H9 (cell line): ENCODE data around the gene TSC1. TPM values are rescaled to one million over a fixed set of nuclear protein-coding genes. Genes with fewer than 3 reads are reported as not detected.

Source experiments
- DNase-seq: peaks from one replicate; pipeline ENCODE4 v3.0.0-alpha.2; 2017
- H2AFZ ChIP-seq: one replicate; pipeline ENCODE4 v1.6.1; 2013; ENCODE audit warnings: mild to moderate bottlenecking, low read length, control low read depth, moderate library complexity
- H2AK5ac ChIP-seq: 2 replicates; pipeline ENCODE4 v1.6.1; 2013; ENCODE audit warnings: low read length, control low read depth, mixed read lengths; ENCODE audit not compliant: insufficient read length
- H2BK120ac ChIP-seq: one replicate; pipeline ENCODE4 v1.6.1; 2013; ENCODE audit warnings: low read depth, mild to moderate bottlenecking, low read length, control low read depth, inconsistent platforms; ENCODE audit not compliant: poor library complexity, severe bottlenecking
- H2BK12ac ChIP-seq: 2 replicates; pipeline ENCODE4 v1.6.1; 2013; ENCODE audit warnings: low read length, control low read depth, mixed read lengths, low read depth; ENCODE audit not compliant: insufficient read length
- H2BK15ac ChIP-seq: 2 replicates; pipeline ENCODE4 v1.6.1; 2013; ENCODE audit warnings: low read depth, low read length, control low read depth
- H2BK20ac ChIP-seq: one replicate; pipeline ENCODE4 v1.6.1; 2013; ENCODE audit warnings: low read depth, mild to moderate bottlenecking, low read length, control low read depth, inconsistent platforms; ENCODE audit not compliant: poor library complexity, severe bottlenecking
- H2BK5ac ChIP-seq: 2 replicates; pipeline ENCODE4 v1.6.1; 2013; ENCODE audit warnings: low read length, control low read depth, mixed read lengths; ENCODE audit not compliant: insufficient read length
- H3K14ac ChIP-seq: 2 replicates; pipeline ENCODE4 v1.6.1; 2013; ENCODE audit warnings: low read length, control low read depth; ENCODE audit not compliant: insufficient read depth
- H3K18ac ChIP-seq: 2 replicates; pipeline ENCODE4 v1.6.1; 2013; ENCODE audit warnings: low read depth, mild to moderate bottlenecking, mixed read lengths, low read length, control low read depth; ENCODE audit not compliant: insufficient read length
- H3K23ac ChIP-seq: 2 replicates; pipeline ENCODE4 v1.6.1; 2013; ENCODE audit warnings: low read length, control low read depth, mixed read lengths, low read depth; ENCODE audit not compliant: insufficient read length
- H3K23me2 ChIP-seq: 2 replicates; pipeline ENCODE4 v1.6.1; 2013; ENCODE audit warnings: low read depth, mild to moderate bottlenecking, mixed read lengths, low read length, control low read depth; ENCODE audit not compliant: insufficient read length, poor library complexity, severe bottlenecking
- H3K27ac ChIP-seq: 2 replicates; pipeline ENCODE4 v1.5.1; 2013; ENCODE audit warnings: low read length, control low read depth, mixed read lengths, low read depth; ENCODE audit not compliant: insufficient read length
- H3K27me3 ChIP-seq: 2 replicates; pipeline ENCODE4 v1.6.1; 2013; ENCODE audit warnings: low read length, control low read depth, inconsistent platforms; ENCODE audit not compliant: insufficient read depth
- H3K4ac ChIP-seq: 2 replicates; pipeline ENCODE4 v1.6.1; 2013; ENCODE audit warnings: low read depth, mild to moderate bottlenecking, control low read depth, inconsistent platforms, low read length, moderate library complexity
- H3K4me1 ChIP-seq: 2 replicates; pipeline ENCODE4 v1.6.1; 2013; ENCODE audit warnings: low read length, control low read depth, inconsistent platforms; ENCODE audit not compliant: insufficient read depth
- H3K4me2 ChIP-seq: 2 replicates; pipeline ENCODE4 v1.6.1; 2013; ENCODE audit warnings: low read length, control low read depth, mixed read lengths; ENCODE audit not compliant: insufficient read length, insufficient read depth
- H3K56ac ChIP-seq: 2 replicates; pipeline ENCODE4 v1.6.1; 2013; ENCODE audit warnings: low read depth, mild to moderate bottlenecking, mixed read lengths, low read length, control low read depth; ENCODE audit not compliant: insufficient read length
- H3K79me1 ChIP-seq: 2 replicates; pipeline ENCODE4 v1.6.1; 2013; ENCODE audit warnings: low read depth, mild to moderate bottlenecking, moderate library complexity, low read length, control low read depth, inconsistent platforms; ENCODE audit not compliant: insufficient read depth, poor library complexity, severe bottlenecking
- H3K79me2 ChIP-seq: 2 replicates; pipeline ENCODE4 v1.6.1; 2013; ENCODE audit warnings: low read length, control low read depth, inconsistent platforms; ENCODE audit not compliant: insufficient read depth
- H3K9ac ChIP-seq: 2 replicates; pipeline ENCODE4 v1.6.1; 2013; ENCODE audit warnings: low read length, control low read depth, mixed read lengths; ENCODE audit not compliant: insufficient read length; ENCODE audit errors: extremely low read depth
- H3K9me3 ChIP-seq: one replicate; pipeline ENCODE4 v1.6.1; 2013; ENCODE audit warnings: low read depth, low read length, inconsistent platforms; ENCODE audit not compliant: control insufficient read depth
- H3T11ph ChIP-seq: one replicate; pipeline ENCODE4 v1.6.1; 2013; ENCODE audit warnings: mild to moderate bottlenecking, low read length, control low read depth, inconsistent platforms
- H4K20me1 ChIP-seq: one replicate; pipeline ENCODE4 v1.6.1; 2013; ENCODE audit not compliant: control insufficient read depth, insufficient read length, insufficient read depth
- H4K5ac ChIP-seq: 2 replicates; pipeline ENCODE4 v1.6.1; 2013; ENCODE audit warnings: low read depth, mild to moderate bottlenecking, mixed read lengths, low read length, control low read depth; ENCODE audit not compliant: insufficient read length
- H4K8ac ChIP-seq: replicated peaks from 2 replicates; pipeline ENCODE4 v1.6.1; 2013; ENCODE audit warnings: low read length, control low read depth, mixed read lengths, low read depth; ENCODE audit not compliant: insufficient read length
- H4K91ac ChIP-seq: 2 replicates; pipeline ENCODE4 v1.6.1; 2013; ENCODE audit warnings: low read depth, mild to moderate bottlenecking, moderate library complexity, mixed read lengths, low read length, control low read depth; ENCODE audit not compliant: insufficient read length
- H3K27ac Mint-ChIP-seq, 3 experiments: 2 replicates in 2 of 3; 3 replicates in 1 of 3; pipeline ENCODE4 v1.8.0; 2020 to 2021; ENCODE audit warnings: mixed read lengths in 3 of 3, mild to moderate bottlenecking in 1 of 3, moderate library complexity in 1 of 3
- H3K27me3 Mint-ChIP-seq: 2 replicates; pipeline ENCODE4 v1.8.0; 2021; ENCODE audit warnings: low read depth, mild to moderate bottlenecking, moderate library complexity, mixed read lengths
- H3K36me3 Mint-ChIP-seq, 3 experiments: 2 replicates in 2 of 3; 3 replicates in 1 of 3; pipeline ENCODE4 v1.8.0; 2020 to 2021; ENCODE audit warnings: low read depth in 3 of 3, mixed read lengths in 3 of 3; ENCODE audit not compliant: insufficient read depth in 1 of 3
- H3K4me1 Mint-ChIP-seq, 2 experiments: 2 replicates each; pipeline ENCODE4 v1.8.0; 2020; ENCODE audit warnings: mixed read lengths in 2 of 2
- H3K4me3 Mint-ChIP-seq, 2 experiments: 2 replicates in 1 of 2; 3 replicates in 1 of 2; pipeline ENCODE4 v1.8.0; 2020 to 2021; ENCODE audit warnings: mild to moderate bottlenecking in 2 of 2, mixed read lengths in 2 of 2, moderate library complexity in 1 of 2
- H3K9me3 Mint-ChIP-seq, 2 experiments: 2 replicates in 1 of 2; 3 replicates in 1 of 2; pipeline ENCODE4 v1.8.0; 2020; ENCODE audit warnings: mild to moderate bottlenecking in 2 of 2, mixed read lengths in 2 of 2, moderate library complexity in 1 of 2
- CTCF ChIP-seq: fragments of 200-600 bp; sonication (generic); conservative IDR thresholded peaks from 3 replicates; pipeline ENCODE4 v1.8.0; 2021; ENCODE audit warnings: antibody characterized with exemption, mild to moderate bottlenecking
- WGBS: extraction: QIAGEN DNeasy Blood & Tissue Kit; methylation state at CpG from one replicate; pipeline ENCODE4 v1.1.7; 2013; ENCODE audit warnings: missing lambda C conversion rate, low lambda C conversion rate, mixed read lengths; ENCODE audit not compliant: insufficient read length; ENCODE audit errors: extremely low coverage; 5-methylcytosine and 5-hydroxymethylcytosine counted together
- total RNA-seq: library from RNA; stranded (reverse); gene quantifications from 2 replicates; pipeline ENCODE4 v1.2.1, GENCODE V29; 2021

Gene TSC1
- total RNA-seq, 1 experiment from 2014 or later, result 32.7 TPM

GRCh38 chr9:132927704-132928103 lies 16.7 kb downstream of the TSC1 start:
- H3K56ac ChIP-seq, result no peak overlapping the region
- no peaks in the 10 kb centered on the region for H3K4me1 Mint-ChIP-seq
- no peak overlapping the region for H2AFZ ChIP-seq

More at GRCh38 chr9:132927704-132928103, 16.7 kb downstream of the TSC1 start:
- Histone ChIP-seq H3K27ac (no peak overlapping the region), H2BK15ac (no peak overlapping the region), H4K91ac (no peak overlapping the region), H3K79me2 (no peaks in the 10 kb centered on the region), H3K18ac (no peak overlapping the region), H3K4me2 (no peak overlapping the region), H3K4me1 (no peaks in the 10 kb centered on the region), H2BK5ac (no peak overlapping the region), H3K14ac (no peak overlapping the region), H2AK5ac (no peak overlapping the region), H3K9ac (no peak overlapping the region), H4K8ac (no peak overlapping the region), H3K4ac (no peak overlapping the region), H2BK120ac (no peak overlapping the region), H2BK12ac (no peak overlapping the region), H3K23me2 (no peaks in the 10 kb centered on the region), H4K5ac (no peak overlapping the region), H3K27me3 (no peaks in the 10 kb centered on the region), H4K20me1 (no peaks in the 10 kb centered on the region), H2BK20ac (no peak overlapping the region), H3K79me1 (no peaks in the 10 kb centered on the region), H3K23ac (no peak overlapping the region), H3K9me3 (no peaks in the 10 kb centered on the region), H3T11ph (no peak overlapping the region)
- no peaks in the 10 kb centered on the region for H3K27me3 Mint-ChIP-seq
- H3K36me3 Mint-ChIP-seq, result peaks cover 1 to 30% (median 27%) of the 10 kb centered on the region in 3 experiments; a peak in 5 of 7 replicates
- TF ChIP-seq CTCF, result no peak
- H3K27ac Mint-ChIP-seq, result no peak overlapping the region
- WGBS, result no CpG with 5 or more reads among the region's 7 CpGs
- DNase-seq, result no peak
- no peaks in the 10 kb centered on the region for H3K9me3 Mint-ChIP-seq
- H3K4me3 Mint-ChIP-seq, result no peak overlapping the region
